ENCODE results near the gene RLIM. TPM values are rescaled to one million over a fixed set of nuclear protein-coding genes. Genes with fewer than 3 reads are reported as not detected.

Gene RLIM
- total RNA-seq, 2 experiments from 2014 or later = 40.7 to 42.6 TPM

DNA sequence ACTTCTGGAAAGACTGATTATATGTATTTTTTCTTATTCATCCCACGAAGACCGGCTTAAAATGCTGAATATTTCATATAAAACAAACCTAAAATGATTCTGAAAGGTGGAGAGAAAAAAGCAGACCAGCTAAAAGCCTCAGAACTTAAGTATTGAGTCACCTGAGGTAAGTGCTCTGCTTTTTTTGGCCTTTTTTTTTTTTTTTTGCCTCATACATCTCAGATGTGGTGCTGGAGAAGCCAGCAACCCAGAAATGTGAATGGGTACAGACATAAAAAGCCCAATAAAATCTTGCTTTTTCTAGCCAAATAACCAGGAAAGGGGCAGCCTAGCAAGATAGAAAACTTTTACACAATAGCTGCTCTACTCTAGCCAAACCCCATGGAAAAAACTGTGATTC, 57.0 kb downstream of the RLIM start:
- Mint-ChIP-seq H3K27ac (no peak overlapping the region), H3K4me3 (no peak overlapping the region), H3K27me3 (no peaks in the 10 kb centered on the region), H3K9me3 (peaks cover 2% of the 10 kb centered on the region), H3K4me1 (no peaks in the 10 kb centered on the region), H3K36me3 (peaks cover 2% of the 10 kb centered on the region)
- no peak for ATAC-seq (ENCODE audit: low read depth)
- POLR2A ChIA-PET = no interaction called here
- DNase-seq = no peak

DNA sequence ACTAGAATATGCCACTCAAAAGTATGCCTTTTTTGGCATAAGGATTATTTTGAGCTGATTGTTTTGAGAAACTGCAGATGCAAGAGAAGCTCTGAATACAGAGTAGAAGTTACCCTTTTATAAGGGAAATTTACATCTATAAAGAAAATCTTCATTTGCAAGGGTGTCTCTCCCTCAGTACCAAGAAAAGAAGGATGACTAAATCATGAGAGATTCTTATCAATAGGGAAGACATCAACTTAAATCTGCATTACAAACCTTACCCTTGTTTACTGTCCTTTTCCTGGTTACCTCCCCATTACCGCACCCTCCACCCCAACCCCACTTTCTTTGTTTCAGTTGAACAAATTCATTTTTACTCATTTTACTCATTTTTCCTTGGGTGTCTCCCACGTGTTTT, 62.5 kb downstream of the RLIM start:
- DNase-seq = no peak
- no peak for ATAC-seq (ENCODE audit: low read depth)
- Mint-ChIP-seq H3K4me3 (no peak overlapping the region), H3K9me3 (no peaks in the 10 kb centered on the region), H3K27ac (no peak overlapping the region), H3K27me3 (no peaks in the 10 kb centered on the region), H3K4me1 (peaks cover 6% of the 10 kb centered on the region), H3K36me3 (peaks cover 2% of the 10 kb centered on the region)
- POLR2A ChIA-PET = no interaction called here

DNA sequence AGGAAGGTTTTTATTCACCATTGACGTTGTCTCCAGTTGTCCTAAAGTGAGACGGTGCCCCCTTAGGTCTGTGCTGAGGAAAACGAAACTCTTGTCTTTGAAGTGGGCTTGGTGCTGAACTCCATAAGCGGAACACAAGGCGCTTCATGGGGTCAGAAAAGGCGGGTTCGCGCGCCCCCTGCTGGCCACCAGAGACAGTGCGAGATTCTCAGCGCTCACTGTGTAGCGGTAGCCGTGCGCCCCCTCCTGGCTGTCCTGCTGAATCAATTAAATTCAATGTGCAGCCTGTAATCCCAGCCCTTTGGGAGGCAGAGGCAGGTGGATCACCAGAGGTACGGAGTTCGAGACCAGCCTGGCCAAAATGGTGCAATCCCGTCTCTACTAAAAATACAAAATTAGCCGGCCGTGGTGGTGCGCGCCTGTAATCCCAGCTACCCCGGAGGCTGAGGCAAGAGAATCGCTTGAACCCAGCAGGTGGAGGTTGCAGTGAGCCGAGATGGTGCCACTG, 64.1 kb downstream of the RLIM start:
- Mint-ChIP-seq H3K9me3 (no peaks in the 10 kb centered on the region), H3K27me3 (no peaks in the 10 kb centered on the region), H3K4me3 (peak overlapping the region; percentile 78), H3K36me3 (no peaks in the 10 kb centered on the region), H3K27ac (peak overlapping the region; percentile 85), H3K4me1 (peaks cover 6% of the 10 kb centered on the region)
- ATAC-seq (ENCODE audit: low read depth) = peak; percentile 95
- POLR2A ChIA-PET = no interaction called here
- DNase-seq = peak; percentile 85

DNA sequence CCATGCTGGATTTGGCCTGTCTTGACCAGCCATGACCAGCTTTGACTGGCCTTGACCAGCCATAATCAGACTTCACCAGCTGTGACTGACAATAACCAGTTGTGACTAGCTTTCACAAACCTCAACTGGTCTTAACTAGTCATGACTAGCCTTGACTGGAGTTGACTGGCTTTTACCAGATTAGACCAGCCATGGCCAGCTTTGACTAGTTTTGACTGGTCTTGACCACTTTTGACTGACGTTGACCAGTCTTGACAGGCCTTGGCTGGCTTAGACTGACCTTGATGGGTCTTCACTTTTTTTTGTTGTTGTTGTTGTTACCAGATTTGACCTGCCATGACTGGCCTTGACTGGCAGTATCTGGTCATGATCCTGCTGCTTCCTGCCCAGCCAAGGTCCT, 67.4 kb downstream of the RLIM start:
- Mint-ChIP-seq H3K4me1 (peaks cover 6% of the 10 kb centered on the region), H3K36me3 (no peaks in the 10 kb centered on the region), H3K27ac (no peak overlapping the region), H3K27me3 (peaks cover 2% of the 10 kb centered on the region), H3K9me3 (peaks cover 1% of the 10 kb centered on the region), H3K4me3 (no peak overlapping the region)
- POLR2A ChIA-PET = interaction anchor here (0.6 to 1.5 kb wide), 2 partner anchors 11 to 62 kb away, joined by 3 to 4 read pairs; no protein-coding TSS in a partner anchor
- DNase-seq (no peak), ATAC-seq (ENCODE audit: low read depth) (no peak)

DNA sequence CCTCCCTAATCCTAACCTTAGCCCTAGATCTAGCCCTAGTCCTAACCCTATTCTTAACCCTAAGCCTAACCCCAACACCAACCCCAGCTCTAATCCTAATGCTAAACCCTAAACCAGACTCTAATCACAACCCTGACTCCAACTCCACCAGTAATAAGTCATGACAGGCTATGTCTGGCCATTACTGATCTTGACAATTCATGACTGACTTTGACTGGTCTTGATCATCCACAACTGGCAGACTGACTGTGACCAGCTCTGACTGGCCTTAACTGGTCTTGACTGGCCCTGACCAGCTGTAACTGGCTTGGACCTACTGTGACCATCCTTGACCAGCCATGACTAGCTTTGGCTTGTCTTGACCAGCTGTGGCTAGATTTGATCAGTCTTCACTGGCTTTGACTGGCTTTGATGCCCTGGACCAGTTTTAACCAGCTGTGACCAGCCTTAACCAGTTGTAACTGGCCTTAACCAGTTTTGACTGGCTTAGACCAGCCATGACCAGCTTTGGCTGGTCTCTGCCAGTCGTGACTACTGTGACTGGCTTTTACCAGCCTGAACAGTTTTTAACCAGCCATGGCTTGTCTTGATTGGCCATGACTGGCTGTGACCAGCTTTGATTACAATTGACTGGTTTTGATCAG, 68.4 kb downstream of the RLIM start:
- Mint-ChIP-seq H3K9me3 (peaks cover 1% of the 10 kb centered on the region), H3K4me1 (peaks cover 6% of the 10 kb centered on the region), H3K27me3 (peaks cover 2% of the 10 kb centered on the region), H3K36me3 (no peaks in the 10 kb centered on the region), H3K4me3 (no peak overlapping the region), H3K27ac (no peak overlapping the region)
- DNase-seq (no peak), ATAC-seq (ENCODE audit: low read depth) (no peak)
- POLR2A ChIA-PET = interaction anchor here (1.5 kb wide), 1 partner anchor 10 kb away, joined by 4 read pairs; no protein-coding TSS in a partner anchor

DNA sequence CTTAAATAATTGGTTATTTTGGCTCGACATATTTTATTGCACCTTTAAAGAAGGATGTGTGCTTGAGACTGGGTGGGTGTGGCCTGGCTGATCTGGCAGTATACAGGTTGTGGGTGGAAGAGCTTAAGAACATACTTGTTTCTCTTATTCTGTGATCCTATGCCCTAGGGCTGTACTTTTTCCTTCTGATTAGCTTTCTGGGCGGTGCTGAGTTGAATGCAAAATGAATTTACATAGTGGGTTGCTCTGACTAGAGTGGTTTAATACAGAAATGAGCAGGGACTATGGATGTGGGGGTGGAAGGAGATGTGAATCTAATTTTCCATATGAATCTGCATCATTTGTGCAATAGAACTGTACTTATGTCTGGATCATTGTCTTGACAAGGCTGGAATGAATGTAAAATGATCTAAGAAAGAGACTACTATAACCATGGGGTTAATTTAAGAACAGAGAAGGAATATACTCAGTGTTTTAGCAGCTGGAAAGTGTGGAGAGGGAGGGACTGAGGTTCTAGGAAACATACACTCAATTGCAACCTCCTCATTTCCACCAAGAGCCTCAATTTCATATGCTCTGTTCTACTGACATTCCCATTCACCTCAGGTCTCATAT, 73.7 kb downstream of the RLIM start:
- POLR2A ChIA-PET = no interaction called here
- no peak for ATAC-seq (ENCODE audit: low read depth)
- DNase-seq = no peak
- Mint-ChIP-seq H3K36me3 (no peaks in the 10 kb centered on the region), H3K27me3 (peaks cover 4% of the 10 kb centered on the region), H3K9me3 (peaks cover 1% of the 10 kb centered on the region), H3K4me1 (peaks cover 6% of the 10 kb centered on the region), H3K4me3 (no peak overlapping the region), H3K27ac (no peak overlapping the region)

DNA sequence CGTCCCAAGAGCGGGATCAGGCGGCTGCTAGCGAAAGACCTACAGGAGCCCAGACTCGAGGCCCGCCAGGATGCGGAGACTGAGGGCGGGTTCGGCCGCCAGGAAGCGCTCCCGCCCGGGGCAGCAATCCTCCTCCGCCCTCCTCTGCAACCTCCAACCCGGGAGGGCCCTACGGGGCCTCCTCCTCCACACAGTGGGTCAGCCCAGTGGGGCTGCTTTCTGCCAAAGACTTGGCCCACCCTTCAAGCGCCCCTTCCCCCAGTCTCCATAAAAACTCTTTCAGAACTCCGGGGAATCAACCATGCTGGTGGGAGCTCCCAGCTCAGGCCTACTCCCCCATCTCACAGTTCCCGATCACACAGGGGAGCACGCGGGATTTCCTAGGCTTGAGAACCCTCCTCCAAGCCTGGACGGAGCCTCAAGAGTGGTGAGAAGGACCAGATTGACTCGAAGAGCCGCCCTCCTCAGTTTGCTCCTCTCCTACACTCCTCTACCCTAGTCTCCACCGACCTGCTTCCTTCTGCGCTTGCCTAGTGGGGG, 77.5 kb downstream of the RLIM start:
- Mint-ChIP-seq H3K9me3 (no peaks in the 10 kb centered on the region), H3K27me3 (peaks cover 2% of the 10 kb centered on the region), H3K4me3 (peak overlapping the region; percentile 78), H3K4me1 (peaks cover 9% of the 10 kb centered on the region), H3K36me3 (no peaks in the 10 kb centered on the region), H3K27ac (peak overlapping the region; percentile 82)
- POLR2A ChIA-PET = no interaction called here
- ATAC-seq (ENCODE audit: low read depth) (peak; percentile 42), DNase-seq (no peak)

DNA sequence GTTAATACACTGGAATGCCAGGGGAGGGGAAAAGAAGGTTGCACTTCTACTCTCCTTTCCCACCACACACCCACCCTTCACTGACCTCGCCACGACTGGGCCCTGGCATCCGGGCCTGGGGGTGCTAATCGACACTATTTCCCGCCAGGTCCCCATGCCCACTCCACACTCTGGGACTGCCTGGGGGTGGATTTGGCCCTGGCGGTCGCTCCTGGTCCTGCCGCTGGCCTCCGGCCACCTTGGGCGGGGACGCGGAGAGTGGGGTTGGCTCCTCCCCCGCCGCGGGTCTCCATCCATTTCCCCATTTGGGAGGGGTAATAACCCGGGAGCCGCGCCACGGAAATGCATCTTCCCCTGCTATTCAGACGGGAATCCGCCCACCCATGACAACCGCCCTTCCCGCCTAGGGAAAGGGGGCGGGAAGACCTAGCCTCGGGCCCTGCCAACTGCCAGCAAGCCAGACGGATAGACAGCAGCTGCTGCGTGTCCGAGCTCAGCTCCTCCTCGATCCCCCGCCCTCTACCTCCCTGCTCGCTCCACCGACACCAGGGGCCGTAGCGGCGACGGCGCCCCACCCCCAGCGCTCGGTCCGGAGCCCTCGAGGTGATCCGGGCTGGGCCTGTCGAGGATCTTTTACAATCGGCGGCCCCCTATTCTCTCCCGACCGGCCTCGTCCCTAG, 78.1 kb downstream of the RLIM start:
- Mint-ChIP-seq H3K27me3 (peaks cover 2% of the 10 kb centered on the region), H3K27ac (peak overlapping the region; percentile 82), H3K9me3 (no peaks in the 10 kb centered on the region), H3K36me3 (no peaks in the 10 kb centered on the region), H3K4me1 (peaks cover 9% of the 10 kb centered on the region), H3K4me3 (peak overlapping the region; percentile 78)
- ATAC-seq (ENCODE audit: low read depth) (peak; percentile 62), DNase-seq (peak; percentile 56)
- POLR2A ChIA-PET = interaction anchor here (0.6 to 1.2 kb wide), 2 partner anchors 10 to 116 kb away, joined by 3 to 4 read pairs; no protein-coding TSS in a partner anchor

DNA sequence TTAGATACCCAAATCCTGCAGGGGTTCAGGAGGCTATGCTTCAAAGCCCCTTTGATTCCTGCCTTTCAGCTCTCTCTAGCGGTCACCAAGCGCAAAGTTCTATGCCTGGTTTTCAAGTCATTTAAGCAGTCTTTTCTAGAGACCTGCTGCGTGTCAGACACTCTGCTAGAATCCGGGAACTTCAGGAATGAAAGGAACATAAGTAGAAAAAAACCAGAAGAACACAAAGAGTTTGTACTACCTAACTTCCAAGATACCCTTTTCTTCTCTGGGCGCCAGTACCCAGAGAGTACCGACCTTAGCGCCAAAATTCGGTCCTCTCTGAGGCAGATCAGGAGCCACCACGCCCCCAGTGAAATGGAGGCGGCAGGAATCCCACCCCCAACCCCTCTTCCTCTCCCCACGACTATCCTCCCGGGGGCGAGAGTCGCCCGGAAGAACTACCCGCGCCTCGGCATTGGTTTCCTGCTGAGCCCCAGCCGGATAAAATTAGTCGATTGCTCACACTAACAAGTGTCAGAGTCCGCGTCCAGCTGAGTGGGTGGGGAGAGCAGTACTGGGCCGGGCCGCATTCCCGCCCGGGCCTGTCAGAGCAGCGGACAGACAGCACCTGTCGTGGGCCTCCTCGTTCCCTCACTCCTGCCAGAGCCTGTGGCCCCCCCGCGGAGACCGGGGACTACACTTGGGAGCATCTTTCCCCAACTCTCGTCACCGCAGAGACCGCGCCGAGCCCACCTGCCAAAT, 78.8 kb downstream of the RLIM start:
- H3K4me1 Mint-ChIP-seq = peaks cover 9% of the 10 kb centered on the region
- H3K27ac Mint-ChIP-seq = peak overlapping the region; percentile 74
- peak overlapping the region; percentile 78 for H3K4me3 Mint-ChIP-seq
- no peaks in the 10 kb centered on the region for H3K36me3 Mint-ChIP-seq
- H3K27me3 Mint-ChIP-seq = peaks cover under 1% of the 10 kb centered on the region
- no peaks in the 10 kb centered on the region for H3K9me3 Mint-ChIP-seq
- DNase-seq (peak; percentile 50), ATAC-seq (ENCODE audit: low read depth) (peak; percentile 62)
- POLR2A ChIA-PET = interaction anchor here (0.6 to 1.2 kb wide), 3 partner anchors 11 to 244 kb away, joined by 3 to 4 read pairs (median 3); no protein-coding TSS in a partner anchor

Other genes with a start within 250 kb of the RLIM start
- under 1 TPM; 0.06 to 0.11 TPM for gene SLC16A2, start 193.1 kb downstream of the RLIM start, total RNA-seq

Data from activated naive CD8-positive, alpha-beta T cell treated with anti-CD3 and anti-CD28 coated beads, Interleukin-2, amount 10 ng/mL, durations not matched to agents 7 days and 5 days (primary cell).